Naive thymus-derived CD8-positive, alpha-beta T cell (primary cell): ENCODE measurements around the gene CACNA1E. TPM values are rescaled to one million over a fixed set of nuclear protein-coding genes. Genes with fewer than 3 reads are reported as not detected.

Experiments used
- ATAC-seq, 2 donors: fragments of 150-1000 bp; cut with Tn5 transposase in 1 of 2; sonication (Bioruptor Pico), chemical (Tn5 transposase) in 1 of 2; 1 replicate in 1 of 2; 2 replicates in 1 of 2; pipeline ENCODE4 v1.10.0; 2021; ENCODE audit warnings: mild to moderate bottlenecking in 2 of 2, moderate library complexity in 2 of 2
- POLR2A ChIA-PET: fragments of 350-600 bp; sonication (Branson Sonifier 250); formaldehyde crosslinking; loops from one replicate; lab custom pipeline; 2021; ENCODE audit warnings: antibody characterized with exemption; lab: Charles Lee
- DNase-seq, 10 donors: peaks; one replicate each; pipeline versions ENCODE4 v3.0.0 to v3.0.0-alpha.2; 2020 to 2022
- H3K27ac Mint-ChIP-seq, 10 donors: one replicate each; pipeline ENCODE4 v1.8.0; 2020 to 2022; ENCODE audit warnings: mild to moderate bottlenecking in 10 of 10, mixed read lengths in 10 of 10, moderate library complexity in 4 of 10, inconsistent platforms in 1 of 10
- H3K27me3 Mint-ChIP-seq, 5 donors: one replicate each; pipeline ENCODE4 v1.8.0; 2021 to 2022; ENCODE audit warnings: mixed read lengths in 5 of 5
- H3K36me3 Mint-ChIP-seq, 3 donors: one replicate each; pipeline ENCODE4 v1.8.0; 2020 to 2022; ENCODE audit warnings: mixed read lengths in 3 of 3, mild to moderate bottlenecking in 2 of 3, inconsistent platforms in 1 of 3
- H3K4me1 Mint-ChIP-seq, 4 donors: one replicate each; pipeline ENCODE4 v1.8.0; 2021 to 2022; ENCODE audit warnings: mixed read lengths in 4 of 4
- H3K4me3 Mint-ChIP-seq, 10 donors: one replicate each; pipeline ENCODE4 v1.8.0; 2020 to 2022; ENCODE audit warnings: mild to moderate bottlenecking in 10 of 10, mixed read lengths in 10 of 10, moderate library complexity in 6 of 10, inconsistent platforms in 1 of 10
- H3K9me3 Mint-ChIP-seq, 9 donors: one replicate each; pipeline ENCODE4 v1.8.0; 2020 to 2022; ENCODE audit warnings: mixed read lengths in 9 of 9, mild to moderate bottlenecking in 3 of 9, inconsistent platforms in 1 of 9, moderate library complexity in 1 of 9
- polyA plus RNA-seq, 3 donors: library from polyadenylated mRNA; unstranded; fragments of 300-500 nt; fragmentation: Illumina TruSeq; gene quantifications; one replicate each; pipeline ENCODE4 v1.2.3, GENCODE V29; 2021
- total RNA-seq, 8 experiments: library from RNA in 2 of 8; stranded (reverse) in 2 of 8; gene quantifications; one replicate each; pipeline ENCODE4 v1.2.3 and lab custom pipeline; 2021 to 2026

CACNA1E gene
- total RNA-seq (not detected), polyA plus RNA-seq (not detected), total RNA-seq (lab: John Stamatoyannopoulos, UW) (0 to 1.0 (median 0.19) reads per million in 6 experiments)

DNA sequence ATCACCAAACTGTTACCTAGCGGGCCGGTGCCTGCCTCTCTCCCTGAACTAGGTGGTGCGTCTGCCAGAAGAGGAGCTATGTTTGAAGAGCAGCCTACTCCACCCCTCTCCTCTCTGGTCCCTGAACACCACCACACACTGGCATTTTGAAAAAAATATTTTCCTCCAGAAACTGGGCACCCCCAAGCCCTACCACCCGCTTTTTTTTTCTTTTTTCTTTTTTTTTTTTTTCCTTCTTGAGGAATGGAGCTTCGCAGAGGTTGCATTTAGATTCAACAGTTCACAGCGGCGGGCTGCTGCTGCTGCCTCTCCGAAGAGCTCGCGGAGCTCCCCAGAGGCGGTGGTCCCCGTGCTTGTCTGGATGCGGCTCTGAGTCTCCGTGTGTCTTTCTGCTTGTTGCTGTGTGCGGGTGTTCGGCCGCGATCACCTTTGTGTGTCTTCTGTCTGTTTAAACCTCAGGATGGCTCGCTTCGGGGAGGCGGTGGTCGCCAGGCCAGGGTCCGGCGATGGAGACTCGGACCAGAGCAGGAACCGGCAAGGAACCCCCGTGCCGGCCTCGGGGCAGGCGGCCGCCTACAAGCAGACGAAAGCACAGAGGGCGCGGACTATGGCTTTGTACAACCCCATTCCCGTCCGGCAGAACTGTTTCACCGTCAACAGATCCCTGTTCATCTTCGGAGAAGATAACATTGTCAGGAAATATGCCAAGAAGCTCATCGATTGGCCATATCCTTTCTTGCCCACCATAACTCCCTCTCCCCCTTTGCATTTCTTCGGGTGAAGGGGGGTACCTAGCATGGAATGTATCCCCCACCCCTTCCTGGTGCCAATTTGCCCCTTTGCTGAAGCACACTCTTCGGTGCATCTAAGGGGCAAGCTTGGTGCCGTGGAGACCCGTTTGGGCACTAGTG lies at the start of gene CACNA1E:
Gene CACNA1E, plus strand, starts transcription at position 233 of the 911 bp plus-strand sequence. Its CDS starts 228 bp downstream, at position 461.
- POLR2A ChIA-PET: no interaction called here
- DNase-seq (no peak), ATAC-seq (no peak)
- Mint-ChIP-seq H3K9me3 (peaks cover 0 to 2% (median 0%) of the 10 kb centered on the region in 9 donors), H3K27me3 (peaks cover 40 to 80% (median 66%) of the 10 kb centered on the region in 5 donors), H3K36me3 (no peaks in the 10 kb centered on the region), H3K27ac (no peak within 1 kb of the TSS), H3K4me1 (peaks cover 7 to 23% (median 19%) of the 10 kb centered on the region in 4 donors), H3K4me3 (peak within 1 kb of the TSS in 7 of 10 donors; percentile 5 to 61 (median 40))

DNA sequence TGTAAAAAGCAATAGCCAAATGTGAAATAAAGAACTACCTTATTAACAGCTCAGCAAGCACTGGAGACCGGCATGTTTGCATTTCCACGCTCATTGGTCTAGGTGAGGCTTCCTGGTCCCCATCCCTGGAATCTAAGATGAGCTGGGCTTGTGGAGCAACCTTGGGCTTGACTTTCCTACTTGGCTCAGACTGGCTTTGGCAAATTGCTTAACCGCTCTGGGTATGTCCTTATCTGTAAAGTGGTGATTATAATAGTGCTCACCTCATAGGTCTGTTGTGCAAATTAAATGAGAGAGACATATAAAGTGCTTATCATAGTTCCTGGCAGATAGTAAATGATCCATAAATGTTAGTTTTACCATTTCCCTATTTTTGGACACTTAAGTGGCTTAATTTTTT lies 49.4 kb upstream of the CACNA1E start:
- Mint-ChIP-seq H3K27me3 (peaks cover 22 to 55% (median 31%) of the 10 kb centered on the region in 5 donors), H3K4me1 (peaks cover 0 to 1% (median 0%) of the 10 kb centered on the region in 4 donors), H3K9me3 (no peaks in the 10 kb centered on the region), H3K4me3 (no peak overlapping the region), H3K27ac (no peak overlapping the region), H3K36me3 (no peaks in the 10 kb centered on the region)
- POLR2A ChIA-PET: no interaction called here
- ATAC-seq: no peak
- DNase-seq: no peak

DNA sequence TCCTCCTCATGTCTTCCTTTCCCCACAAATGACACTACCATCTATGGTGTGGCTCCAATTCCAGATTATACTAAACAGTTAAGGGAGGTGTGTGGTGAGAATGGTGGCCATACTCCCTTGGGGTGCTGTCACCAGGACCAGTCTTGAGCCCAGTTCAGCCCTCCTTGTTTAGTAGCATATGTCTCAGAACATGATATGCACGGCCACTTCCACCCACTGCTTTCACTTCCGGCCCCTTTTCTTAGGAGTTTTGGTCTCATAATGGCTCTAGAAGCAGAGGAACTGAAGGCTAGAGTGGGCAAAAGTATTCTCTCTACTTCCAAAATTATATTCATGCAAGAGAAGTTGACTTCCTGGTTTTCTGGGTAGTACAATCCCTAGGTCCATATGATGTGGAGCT lies 45.3 kb upstream of the CACNA1E start:
- Mint-ChIP-seq H3K36me3 (no peaks in the 10 kb centered on the region), H3K9me3 (no peaks in the 10 kb centered on the region), H3K4me3 (no peak overlapping the region), H3K27me3 (peaks cover 26 to 52% (median 31%) of the 10 kb centered on the region in 5 donors), H3K4me1 (no peaks in the 10 kb centered on the region), H3K27ac (peak overlapping the region in 1 of 10 donors; percentile 1)
- DNase-seq (no peak), ATAC-seq (no peak)
- POLR2A ChIA-PET: no interaction called here

DNA sequence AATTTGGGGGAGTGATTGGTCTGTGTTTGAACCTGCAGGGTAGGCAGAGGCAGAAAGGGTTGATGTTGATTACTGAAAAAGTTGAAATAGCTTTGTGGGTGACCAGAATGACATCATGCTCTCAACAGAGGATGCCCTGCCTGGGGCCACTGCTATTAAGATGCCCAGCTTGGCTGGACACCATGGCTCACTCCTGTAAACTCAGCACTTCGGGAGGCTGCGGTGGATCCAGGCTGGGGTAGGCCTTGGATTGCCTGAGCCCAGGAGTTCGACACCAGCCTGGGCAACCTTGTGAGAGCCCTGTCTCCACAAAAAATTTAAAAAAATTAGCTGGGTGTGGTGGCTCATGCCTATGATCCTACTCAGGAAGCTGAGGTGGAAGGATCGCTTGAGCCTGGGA lies 42.8 kb upstream of the CACNA1E start:
- no peaks in the 10 kb centered on the region for H3K4me1 Mint-ChIP-seq
- POLR2A ChIA-PET: no interaction called here
- H3K27ac Mint-ChIP-seq: no peak overlapping the region
- peaks cover 17 to 31% (median 19%) of the 10 kb centered on the region in 5 donors for H3K27me3 Mint-ChIP-seq
- no peak for DNase-seq
- no peaks in the 10 kb centered on the region for H3K9me3 Mint-ChIP-seq
- no peak overlapping the region for H3K4me3 Mint-ChIP-seq
- no peaks in the 10 kb centered on the region for H3K36me3 Mint-ChIP-seq
- ATAC-seq: no peak

DNA sequence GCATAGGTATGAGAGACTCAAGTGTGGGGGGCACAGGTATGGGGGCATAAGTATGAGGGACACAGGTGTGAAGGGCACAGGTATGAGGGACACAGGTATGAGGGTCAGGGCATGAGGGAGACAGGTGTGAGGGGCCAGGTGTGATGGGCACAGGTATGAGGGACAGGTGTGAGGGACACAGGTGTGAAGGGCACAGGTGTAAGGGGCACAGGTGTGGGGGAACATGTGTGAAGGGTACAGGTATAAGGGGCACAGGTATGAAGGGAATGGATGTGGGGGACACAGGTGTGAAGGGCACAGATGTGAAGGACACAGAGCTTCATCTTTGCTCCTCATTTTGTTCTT lies 41.2 kb upstream of the CACNA1E start:
- Mint-ChIP-seq H3K9me3 (no peaks in the 10 kb centered on the region), H3K27me3 (peaks cover 9 to 15% (median 11%) of the 10 kb centered on the region in 5 donors), H3K27ac (no peak overlapping the region), H3K4me3 (no peak overlapping the region), H3K36me3 (no peaks in the 10 kb centered on the region), H3K4me1 (no peaks in the 10 kb centered on the region)
- ATAC-seq: no peak
- POLR2A ChIA-PET: no interaction called here
- no peak for DNase-seq

DNA sequence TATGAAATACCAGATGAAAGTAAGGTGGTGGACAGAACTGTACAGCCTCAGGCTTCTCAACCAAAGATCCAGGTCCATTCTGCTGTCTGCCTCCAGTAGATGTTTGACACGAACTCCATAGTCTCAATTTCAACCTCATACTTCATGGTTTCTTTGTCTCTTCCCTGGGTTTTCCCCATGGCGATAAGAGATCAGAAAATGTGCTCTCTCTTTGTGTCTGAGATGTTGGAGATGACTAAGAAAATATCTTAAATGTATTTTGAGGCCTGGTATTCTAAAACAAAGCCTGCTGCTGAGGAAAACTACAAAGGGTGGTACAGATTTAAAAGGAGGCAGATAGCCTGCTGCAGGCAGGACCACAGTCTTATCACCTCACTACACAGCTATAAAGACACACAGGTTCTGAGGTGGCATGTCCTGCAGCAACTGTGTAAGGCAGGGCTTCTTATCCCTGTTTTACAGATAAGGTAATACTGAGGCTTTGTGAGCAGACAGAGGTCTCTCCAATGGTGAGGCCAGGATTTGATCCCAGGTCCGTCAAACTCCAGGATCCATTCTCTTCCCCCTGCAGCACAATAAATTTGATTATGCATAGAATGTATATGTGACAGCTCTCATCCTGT lies 40.0 kb upstream of the CACNA1E start:
- ATAC-seq (no peak), DNase-seq (no peak)
- H3K36me3 Mint-ChIP-seq: peaks cover 0 to 5% (median 5%) of the 10 kb centered on the region in 3 donors
- peaks cover 0 to 4% (median 0%) of the 10 kb centered on the region in 9 donors for H3K9me3 Mint-ChIP-seq
- H3K4me1 Mint-ChIP-seq: no peaks in the 10 kb centered on the region
- H3K27ac Mint-ChIP-seq: no peak overlapping the region
- POLR2A ChIA-PET: no interaction called here
- peaks cover 0 to 6% (median 2%) of the 10 kb centered on the region in 5 donors for H3K27me3 Mint-ChIP-seq
- H3K4me3 Mint-ChIP-seq: no peak overlapping the region

DNA sequence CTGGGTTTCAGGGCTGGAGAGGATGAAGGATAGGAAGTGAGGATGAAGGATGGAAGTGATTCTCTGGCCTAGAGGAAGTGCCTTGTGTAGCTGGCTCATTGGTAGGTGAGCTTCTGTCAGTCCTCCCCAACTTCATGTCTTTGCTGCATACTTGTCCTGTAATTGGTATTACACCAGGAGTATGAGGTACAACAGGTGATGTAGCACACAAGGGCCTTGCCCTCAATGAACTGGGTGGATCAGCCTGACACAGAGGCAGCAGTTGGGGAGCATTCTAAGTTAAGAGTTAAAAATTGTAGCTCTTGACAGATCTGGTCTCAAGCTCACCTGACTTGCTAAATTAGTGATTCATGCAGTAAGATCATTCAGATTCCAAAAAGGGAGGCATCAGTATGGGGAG lies 37.9 kb upstream of the CACNA1E start:
- ATAC-seq: no peak
- H3K27ac Mint-ChIP-seq: no peak overlapping the region
- no peak overlapping the region for H3K4me3 Mint-ChIP-seq
- no peak for DNase-seq
- peaks cover 0 to 10% (median 4%) of the 10 kb centered on the region in 5 donors for H3K27me3 Mint-ChIP-seq
- peaks cover 0 to 4% (median 0%) of the 10 kb centered on the region in 9 donors for H3K9me3 Mint-ChIP-seq
- no peaks in the 10 kb centered on the region for H3K4me1 Mint-ChIP-seq
- H3K36me3 Mint-ChIP-seq: peaks cover 0 to 5% (median 5%) of the 10 kb centered on the region in 3 donors
- POLR2A ChIA-PET: no interaction called here

DNA sequence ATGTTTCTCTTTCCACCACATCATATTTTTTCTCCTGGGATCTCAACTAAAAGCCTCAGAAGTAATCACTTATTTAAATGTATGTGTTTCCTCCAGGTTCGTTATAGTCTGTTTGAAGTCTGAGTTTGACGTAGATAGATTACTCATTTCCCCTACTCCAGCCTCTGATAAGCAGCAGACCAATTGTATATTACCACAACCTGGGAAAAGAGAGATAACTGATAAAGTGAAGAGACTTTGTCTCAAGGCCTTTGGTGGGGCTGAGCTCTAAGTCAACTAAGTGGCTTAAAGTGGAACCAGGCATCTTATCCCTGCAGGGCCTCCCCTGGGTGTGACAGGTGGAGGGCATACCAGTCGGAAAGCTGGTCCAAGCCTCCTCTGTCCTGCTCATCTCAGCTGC lies 34.9 kb upstream of the CACNA1E start:
- ATAC-seq: no peak
- no peak overlapping the region for H3K4me3 Mint-ChIP-seq
- H3K27ac Mint-ChIP-seq: no peak overlapping the region
- peaks cover 0 to 11% (median 4%) of the 10 kb centered on the region in 5 donors for H3K27me3 Mint-ChIP-seq
- H3K9me3 Mint-ChIP-seq: peaks cover 0 to 4% (median 0%) of the 10 kb centered on the region in 9 donors
- no peaks in the 10 kb centered on the region for H3K4me1 Mint-ChIP-seq
- DNase-seq: no peak
- POLR2A ChIA-PET: no interaction called here
- peaks cover 0 to 5% (median 5%) of the 10 kb centered on the region in 3 donors for H3K36me3 Mint-ChIP-seq

DNA sequence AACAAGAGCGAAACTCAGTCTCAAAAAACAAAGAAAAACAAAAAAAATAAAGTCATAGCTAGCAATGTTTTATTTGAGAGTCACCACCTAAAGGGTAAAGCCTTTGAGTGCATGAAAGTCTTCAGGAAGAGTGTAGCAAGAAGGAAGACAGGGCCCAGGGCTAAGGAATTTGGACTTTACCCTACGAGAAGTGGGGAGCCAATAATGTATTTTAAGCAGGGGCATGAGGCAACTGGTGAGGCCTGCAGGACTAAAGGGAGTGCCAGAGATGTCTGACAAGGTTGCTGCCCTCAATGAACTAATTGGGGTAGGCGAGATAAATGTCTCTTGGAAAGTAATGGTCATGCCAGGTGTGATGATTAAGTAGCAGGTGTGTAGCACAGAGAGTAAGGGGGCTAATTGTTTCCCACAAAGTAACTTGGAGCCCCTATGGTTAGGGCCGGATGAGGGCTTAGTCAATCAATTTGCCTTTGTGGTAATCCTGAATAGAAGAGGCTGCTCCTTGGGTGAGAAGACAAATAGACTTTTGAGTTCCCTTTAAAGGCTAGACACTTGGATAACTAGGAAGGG lies 31.6 kb upstream of the CACNA1E start:
- no peak for ATAC-seq
- Mint-ChIP-seq H3K27ac (no peak overlapping the region), H3K4me1 (no peaks in the 10 kb centered on the region), H3K36me3 (peaks cover 0 to 13% (median 5%) of the 10 kb centered on the region in 3 donors), H3K4me3 (no peak overlapping the region), H3K9me3 (peaks cover 0 to 8% (median 2%) of the 10 kb centered on the region in 9 donors), H3K27me3 (peaks cover 4 to 16% (median 6%) of the 10 kb centered on the region in 5 donors)
- no peak for DNase-seq
- POLR2A ChIA-PET: no interaction called here

DNA sequence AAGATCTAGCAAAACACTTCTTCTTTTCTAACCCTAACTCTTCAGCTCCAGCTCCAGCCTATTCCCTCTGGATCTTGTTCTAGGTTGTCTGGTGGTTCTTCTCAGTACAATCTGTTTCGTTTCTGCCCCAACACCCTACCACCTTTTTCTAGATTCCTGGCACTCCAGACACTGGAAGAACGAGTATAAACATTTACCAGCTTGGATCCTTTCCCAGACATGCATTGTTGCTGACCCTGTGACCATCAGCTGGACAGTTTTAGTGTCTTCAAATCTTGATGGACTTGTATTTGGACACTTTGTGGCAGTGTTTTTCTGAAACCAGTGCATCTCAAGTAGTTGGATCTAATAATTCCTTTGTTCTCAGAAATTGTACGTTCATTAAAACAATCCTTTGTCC lies 30.6 kb upstream of the CACNA1E start:
- Mint-ChIP-seq H3K27ac (no peak overlapping the region), H3K4me3 (no peak overlapping the region), H3K9me3 (peaks cover 0 to 16% (median 6%) of the 10 kb centered on the region in 9 donors), H3K4me1 (no peaks in the 10 kb centered on the region), H3K36me3 (peaks cover 0 to 21% (median 5%) of the 10 kb centered on the region in 3 donors), H3K27me3 (peaks cover 4 to 24% (median 12%) of the 10 kb centered on the region in 5 donors)
- DNase-seq (no peak), ATAC-seq (no peak)
- POLR2A ChIA-PET: no interaction called here

DNA sequence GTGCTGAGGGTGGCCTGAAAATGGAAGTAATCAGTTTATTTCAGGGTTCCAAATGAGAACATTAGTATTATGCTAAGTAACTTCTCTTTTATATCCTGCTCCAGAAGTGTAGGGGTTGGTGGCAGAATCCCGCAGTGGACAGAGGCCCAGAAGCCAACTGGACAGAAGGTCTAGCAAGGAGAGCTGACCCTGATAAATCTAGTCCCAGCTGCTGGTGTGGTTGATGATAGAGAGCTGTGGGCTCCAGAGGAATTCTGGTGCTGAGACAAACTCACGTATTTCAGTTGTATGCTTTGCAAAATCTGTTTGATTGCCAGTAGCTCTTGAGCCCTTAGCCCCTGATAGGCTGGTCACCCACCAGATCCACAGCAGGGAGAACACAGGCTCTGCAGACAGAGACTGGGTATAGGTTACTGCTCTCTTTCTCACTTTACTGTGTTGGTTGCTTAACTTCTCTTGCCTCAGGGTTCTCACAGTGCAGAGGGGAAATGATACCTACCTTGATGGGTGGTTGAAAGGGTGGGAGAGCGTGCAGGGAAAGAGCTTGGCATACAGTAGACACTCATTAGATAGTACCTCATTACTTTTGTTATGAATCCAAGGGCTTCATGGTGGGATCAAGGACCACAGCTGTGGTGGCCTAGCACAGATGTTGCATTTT lies 29.6 kb upstream of the CACNA1E start:
- POLR2A ChIA-PET: no interaction called here
- H3K36me3 Mint-ChIP-seq: peaks cover 0 to 16% (median 0%) of the 10 kb centered on the region in 3 donors
- H3K4me1 Mint-ChIP-seq: no peaks in the 10 kb centered on the region
- DNase-seq (no peak), ATAC-seq (no peak)
- no peak overlapping the region for H3K27ac Mint-ChIP-seq
- H3K9me3 Mint-ChIP-seq: peaks cover 0 to 13% (median 6%) of the 10 kb centered on the region in 9 donors
- peaks cover 4 to 30% (median 17%) of the 10 kb centered on the region in 5 donors for H3K27me3 Mint-ChIP-seq
- no peak overlapping the region for H3K4me3 Mint-ChIP-seq

DNA sequence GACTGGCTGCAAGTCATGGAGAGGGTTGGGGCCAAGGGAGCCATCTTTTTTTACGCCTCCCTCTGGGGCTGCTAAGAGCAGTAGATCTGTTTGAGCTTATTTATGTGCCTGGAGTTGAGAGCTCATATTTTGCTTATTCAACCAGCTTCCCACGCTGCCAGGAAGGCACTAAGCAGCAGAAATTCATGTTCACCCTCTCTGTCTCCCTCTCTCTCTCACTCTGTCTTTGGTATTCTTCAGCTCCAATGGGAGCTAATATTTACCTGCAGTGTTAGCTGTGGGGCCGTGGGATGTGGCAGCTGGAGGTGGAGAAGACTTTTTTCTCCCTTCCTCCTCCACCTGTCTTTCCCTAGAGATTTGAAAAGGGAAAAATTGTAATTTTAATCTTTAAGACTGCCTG lies 26.8 kb upstream of the CACNA1E start:
- POLR2A ChIA-PET: no interaction called here
- no peaks in the 10 kb centered on the region for H3K4me1 Mint-ChIP-seq
- DNase-seq (no peak), ATAC-seq (no peak)
- peaks cover 8 to 26% (median 15%) of the 10 kb centered on the region in 5 donors for H3K27me3 Mint-ChIP-seq
- H3K27ac Mint-ChIP-seq: no peak overlapping the region
- H3K36me3 Mint-ChIP-seq: peaks cover 0 to 16% (median 0%) of the 10 kb centered on the region in 3 donors
- no peak overlapping the region for H3K4me3 Mint-ChIP-seq
- peaks cover 0 to 13% (median 6%) of the 10 kb centered on the region in 9 donors for H3K9me3 Mint-ChIP-seq
